Body of pancreas (tissue), 4 donors: Measurements from ENCODE around the gene NAT8L.

Source experiments
- POLR2A ChIP-seq, 3 donors: fragments of 450-650 bp; IDR thresholded peaks; one replicate each; pipeline ENCODE4 v1.6.1; 2016; ENCODE audit warnings: antibody characterized with exemption in 3 of 3, mild to moderate bottlenecking in 2 of 3
- TF ChIP-seq, protein P1 (sequence below), 7 experiments: fragments of 450-650 bp in 4 of 7; fragments of 200-600 bp in 3 of 7; sonication (generic) in 3 of 7; IDR thresholded peaks; one replicate each; pipeline ENCODE4 v1.5.1; 2016 to 2019; ENCODE audit warnings: antibody characterized with exemption in 7 of 7

DNA sequence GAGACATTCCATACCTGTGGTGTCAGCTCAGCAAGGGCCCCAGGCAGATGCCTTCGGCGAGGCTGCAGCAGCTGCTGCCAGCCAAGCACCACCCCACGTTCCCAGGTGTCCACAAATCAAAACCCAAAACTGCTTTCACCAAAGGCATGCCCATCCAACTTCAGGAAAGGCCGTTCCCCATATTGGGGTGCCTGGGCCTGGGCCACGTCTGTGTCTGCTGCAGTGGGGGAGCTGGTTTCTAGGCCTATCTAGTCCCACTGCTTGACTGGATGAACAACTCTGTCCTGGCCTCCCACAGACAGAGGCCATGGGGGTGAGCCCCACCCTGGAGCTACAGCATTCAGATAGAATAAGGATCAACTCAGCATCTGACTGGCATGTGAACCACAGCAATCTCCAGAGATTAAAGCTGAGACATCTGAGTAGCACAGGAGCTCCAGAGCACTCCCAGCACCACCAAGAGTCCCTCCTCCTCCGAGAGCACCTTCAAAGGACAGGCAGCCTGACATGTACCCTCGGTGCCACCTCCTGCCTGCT lies 37.0 kb downstream of the NAT8L start:
- TF ChIP-seq, protein P1, sequence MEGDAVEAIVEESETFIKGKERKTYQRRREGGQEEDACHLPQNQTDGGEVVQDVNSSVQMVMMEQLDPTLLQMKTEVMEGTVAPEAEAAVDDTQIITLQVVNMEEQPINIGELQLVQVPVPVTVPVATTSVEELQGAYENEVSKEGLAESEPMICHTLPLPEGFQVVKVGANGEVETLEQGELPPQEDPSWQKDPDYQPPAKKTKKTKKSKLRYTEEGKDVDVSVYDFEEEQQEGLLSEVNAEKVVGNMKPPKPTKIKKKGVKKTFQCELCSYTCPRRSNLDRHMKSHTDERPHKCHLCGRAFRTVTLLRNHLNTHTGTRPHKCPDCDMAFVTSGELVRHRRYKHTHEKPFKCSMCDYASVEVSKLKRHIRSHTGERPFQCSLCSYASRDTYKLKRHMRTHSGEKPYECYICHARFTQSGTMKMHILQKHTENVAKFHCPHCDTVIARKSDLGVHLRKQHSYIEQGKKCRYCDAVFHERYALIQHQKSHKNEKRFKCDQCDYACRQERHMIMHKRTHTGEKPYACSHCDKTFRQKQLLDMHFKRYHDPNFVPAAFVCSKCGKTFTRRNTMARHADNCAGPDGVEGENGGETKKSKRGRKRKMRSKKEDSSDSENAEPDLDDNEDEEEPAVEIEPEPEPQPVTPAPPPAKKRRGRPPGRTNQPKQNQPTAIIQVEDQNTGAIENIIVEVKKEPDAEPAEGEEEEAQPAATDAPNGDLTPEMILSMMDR (IDR thresholded peaks at IDR 0.05) = no peak
- TF ChIP-seq POLR2A (IDR thresholded peaks at IDR 0.05) = no peak
